Measurements from ENCODE around the gene UST.

GRCh38 chr6:148868901-148869300 lies 122.1 kb downstream of the UST start:
- TF ChIP-seq, protein P1, sequence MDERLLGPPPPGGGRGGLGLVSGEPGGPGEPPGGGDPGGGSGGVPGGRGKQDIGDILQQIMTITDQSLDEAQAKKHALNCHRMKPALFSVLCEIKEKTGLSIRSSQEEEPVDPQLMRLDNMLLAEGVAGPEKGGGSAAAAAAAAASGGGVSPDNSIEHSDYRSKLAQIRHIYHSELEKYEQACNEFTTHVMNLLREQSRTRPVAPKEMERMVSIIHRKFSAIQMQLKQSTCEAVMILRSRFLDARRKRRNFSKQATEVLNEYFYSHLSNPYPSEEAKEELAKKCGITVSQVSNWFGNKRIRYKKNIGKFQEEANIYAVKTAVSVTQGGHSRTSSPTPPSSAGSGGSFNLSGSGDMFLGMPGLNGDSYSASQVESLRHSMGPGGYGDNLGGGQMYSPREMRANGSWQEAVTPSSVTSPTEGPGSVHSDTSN (CRISPR knock-in tag; IDR thresholded peaks at IDR 0.05; ENCODE audit: low read depth): no peak
- TF ChIP-seq, protein P1 (tag; conservative IDR thresholded peaks at IDR 0.05; ENCODE audit: low read depth): no peak
- TF ChIP-seq FOXK2 (conservative IDR thresholded peaks at IDR 0.05 in 1 of 2, IDR thresholded peaks at IDR 0.05 in 1 of 2; ENCODE audit: low read depth in 2 of 2): no peak
- no peak for TF ChIP-seq CTCF (IDR thresholded peaks at IDR 0.05 in 2 of 3, conservative IDR thresholded peaks at IDR 0.05 in 1 of 3; ENCODE audit: insufficient read depth in 2 of 3, low read depth in 1 of 3, low read length in 3 of 3)
- TF ChIP-seq ESRRA (IDR thresholded peaks at IDR 0.05; ENCODE audit: borderline replicate concordance, low read depth): no peak
- TF ChIP-seq MXI1 (IDR thresholded peaks at IDR 0.05; ENCODE audit: low read depth, low read length): no peak
- no peak for TF ChIP-seq CBX1 (IDR thresholded peaks at IDR 0.05; ENCODE audit: low read depth)
- no peak for TF ChIP-seq HNRNPUL1 (IDR thresholded peaks at IDR 0.05; ENCODE audit: low read length)
- TF ChIP-seq YBX1 (IDR thresholded peaks at IDR 0.05): no peak
